ENCODE data around the gene RNFT2.
"Not testable (repeated sequence)": the region's sequence is repeated elsewhere in the genome, so short reads cannot be mapped to it uniquely, and the experiment has no call there.

RNFT2 gene

DNA sequence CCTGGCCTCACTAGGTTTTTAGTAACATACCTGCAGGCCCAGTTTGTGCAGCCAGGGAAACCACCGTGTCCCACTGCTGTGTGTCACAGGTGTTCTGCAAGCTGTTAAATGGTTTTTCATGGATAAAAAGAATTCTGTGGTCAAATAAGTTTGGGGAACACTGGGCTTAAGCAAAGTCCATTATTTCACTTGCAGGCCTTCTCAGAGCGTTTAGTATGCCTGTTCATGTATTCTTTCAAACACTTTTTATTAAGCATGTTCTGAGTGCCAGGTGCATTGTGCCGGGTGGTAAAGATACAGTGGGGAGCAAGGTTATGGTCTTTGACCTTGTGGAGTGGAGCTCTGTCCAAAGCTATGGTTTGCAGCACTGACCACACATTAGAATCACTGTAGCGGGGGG is 7.4 kb downstream of the RNFT2 start:
- no peak for DNase-seq

- DNase-seq = no peak
Observed at GRCh38 chr12:116749884-116750283, 11.8 kb downstream of the RNFT2 start.

GRCh38 chr12:116750298-116750697 is 12.2 kb downstream of the RNFT2 start:
- DNase-seq = no peak

DNA sequence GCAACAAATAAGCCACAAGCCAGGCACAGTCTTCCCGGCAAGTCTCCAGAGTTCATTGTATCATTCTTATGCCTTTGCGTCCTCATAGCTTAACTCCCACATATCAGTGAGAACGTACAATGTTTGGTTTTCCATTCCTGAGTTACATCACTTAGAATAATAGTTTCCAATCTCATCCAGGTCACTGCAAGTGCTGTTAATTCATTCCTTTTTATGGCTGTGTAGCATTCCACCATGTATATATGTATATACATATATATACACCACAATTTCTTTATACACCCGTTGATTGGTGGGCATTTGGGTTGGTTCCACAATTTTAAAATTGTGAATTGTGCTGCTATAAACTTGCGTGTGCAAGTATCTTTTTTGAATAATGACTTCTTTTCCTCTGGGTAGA is 16.0 kb downstream of the RNFT2 start:
- not testable (repeated sequence) for DNase-seq

GRCh38 chr12:116754783-116755182 is 16.7 kb downstream of the RNFT2 start:
- not testable (repeated sequence) for DNase-seq

- peak; percentile 29 for DNase-seq
Observed at GRCh38 chr12:116759783-116760621, 21.9 kb downstream of the RNFT2 start.

GRCh38 chr12:116760622-116761020 is 22.5 kb downstream of the RNFT2 start:
- DNase-seq = no peak

- DNase-seq = no peak
Observed at GRCh38 chr12:116761499-116761898, 23.4 kb downstream of the RNFT2 start.

DNA sequence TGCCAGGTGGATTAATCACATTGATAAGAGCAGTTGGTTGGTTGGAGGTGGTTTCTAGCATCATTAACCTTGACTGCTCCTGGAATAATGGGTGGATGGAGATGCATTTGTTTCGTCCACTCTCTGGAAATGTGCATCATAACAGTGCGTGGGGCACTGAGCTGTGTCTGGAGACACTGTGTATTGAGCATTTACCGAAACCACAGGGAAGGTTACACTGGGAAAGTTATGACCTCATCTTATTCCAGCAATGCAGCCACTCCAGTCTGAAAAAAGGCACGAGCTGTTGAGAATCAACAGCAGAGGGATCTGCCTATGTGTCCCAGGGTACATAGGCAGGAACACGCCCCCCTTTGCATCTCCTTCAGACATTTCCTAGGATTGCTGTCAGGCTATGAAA is 27.2 kb downstream of the RNFT2 start:
- DNase-seq = no peak

GRCh38 chr12:116766285-116766684 is 28.2 kb downstream of the RNFT2 start:
- no peak for DNase-seq

DNA sequence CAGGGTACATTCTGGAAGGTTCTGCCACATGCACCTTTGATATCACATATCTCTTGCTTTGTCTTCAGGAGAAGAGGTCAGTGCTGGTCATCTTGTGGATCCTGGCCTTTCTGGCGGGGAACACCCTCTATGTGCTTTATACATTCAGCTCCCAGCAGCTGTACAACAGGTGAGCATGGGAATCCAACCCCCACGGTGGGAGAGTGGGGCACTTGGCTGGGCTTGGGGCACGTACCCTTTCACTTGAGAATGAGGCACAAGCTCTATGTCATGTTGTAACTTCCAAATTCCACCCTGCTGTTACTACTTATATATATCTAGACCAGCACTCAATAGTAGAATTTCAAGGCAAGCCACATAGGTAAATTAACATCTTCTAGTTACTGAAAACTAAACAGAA is 28.6 kb downstream of the RNFT2 start:
- no peak for DNase-seq

- DNase-seq = no peak
Observed at GRCh38 chr12:116771651-116772050, 33.5 kb downstream of the RNFT2 start.

DNA sequence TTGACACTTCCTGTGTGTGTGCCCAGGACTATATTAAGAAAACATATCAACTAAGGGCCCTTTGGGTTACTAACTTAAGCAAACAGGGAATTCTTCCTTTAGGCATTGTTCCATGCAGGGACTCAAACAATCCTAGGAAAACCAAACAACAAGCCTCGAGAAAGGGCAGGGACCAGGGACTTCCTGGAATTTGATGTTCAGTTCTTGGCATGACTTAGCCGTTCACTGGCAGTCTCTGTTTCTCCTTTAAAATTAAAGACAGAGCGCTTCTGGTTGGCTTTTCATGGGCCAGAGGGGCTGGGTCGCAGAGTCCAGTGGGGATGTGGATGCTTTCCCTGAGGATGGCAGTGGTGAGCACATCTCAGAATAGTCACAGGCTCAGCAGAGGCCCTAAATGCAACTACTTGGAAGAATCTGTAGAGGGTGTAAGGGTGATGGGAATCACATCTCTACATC is 35.2 kb downstream of the RNFT2 start:
- DNase-seq = no peak

DNA sequence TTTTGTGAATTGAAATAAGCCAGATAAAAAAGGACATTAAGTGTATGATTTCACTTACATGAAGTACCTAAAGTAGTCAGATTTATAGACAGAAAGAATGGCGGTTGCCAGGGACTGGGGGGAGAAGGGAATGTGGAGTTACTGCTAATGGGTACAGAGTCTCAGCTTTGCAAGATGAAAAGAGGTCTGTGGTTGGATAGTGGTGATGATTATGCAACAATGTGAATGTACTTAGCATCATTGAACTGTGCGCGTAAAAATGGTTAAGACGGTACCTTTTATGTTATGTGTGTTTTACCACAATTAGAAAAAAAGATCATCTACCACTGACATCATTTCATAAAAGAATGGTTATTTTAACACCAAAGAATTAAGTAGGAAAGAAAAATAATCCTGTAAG is 35.9 kb downstream of the RNFT2 start:
- no peak for DNase-seq

DNA sequence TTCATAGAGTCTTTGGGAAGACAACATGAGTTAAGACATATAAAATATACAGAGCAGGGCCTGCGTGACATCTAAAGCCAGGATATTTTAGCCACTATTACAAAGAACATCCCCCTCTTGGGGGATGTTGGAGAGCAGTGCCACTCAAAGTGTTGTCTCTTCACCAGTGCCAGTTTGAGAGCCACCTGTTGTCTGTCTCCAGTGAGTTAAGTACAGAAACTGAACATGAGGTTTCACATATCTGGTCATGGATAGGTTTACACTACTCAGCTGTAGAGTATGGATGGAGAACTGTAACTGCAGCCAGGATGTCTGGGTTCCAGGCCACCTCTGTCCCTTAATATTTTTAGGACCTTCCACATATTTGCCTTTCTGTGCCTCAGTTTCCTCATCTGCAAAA is 39.1 kb downstream of the RNFT2 start:
- DNase-seq = no peak

DNA sequence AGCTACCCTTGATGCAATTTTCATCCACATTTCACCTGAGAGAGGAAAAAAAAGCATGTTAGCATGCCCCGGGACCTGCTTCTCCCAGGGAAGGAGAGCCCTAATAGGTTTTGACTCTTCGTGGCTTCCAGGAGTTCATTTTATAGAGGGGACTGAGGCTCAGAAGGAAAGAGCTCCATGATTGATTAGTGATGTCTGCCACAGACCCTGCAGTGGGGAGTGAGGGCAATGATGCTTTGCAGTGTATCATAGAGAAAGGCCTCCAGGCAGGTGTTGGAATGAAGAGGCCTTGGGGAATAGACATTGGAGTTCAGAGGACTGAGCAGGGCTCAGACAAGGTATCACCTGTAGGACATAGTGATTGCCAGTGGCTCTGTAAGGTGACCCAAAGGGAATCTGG is 41.5 kb downstream of the RNFT2 start:
- DNase-seq = no peak

DNA sequence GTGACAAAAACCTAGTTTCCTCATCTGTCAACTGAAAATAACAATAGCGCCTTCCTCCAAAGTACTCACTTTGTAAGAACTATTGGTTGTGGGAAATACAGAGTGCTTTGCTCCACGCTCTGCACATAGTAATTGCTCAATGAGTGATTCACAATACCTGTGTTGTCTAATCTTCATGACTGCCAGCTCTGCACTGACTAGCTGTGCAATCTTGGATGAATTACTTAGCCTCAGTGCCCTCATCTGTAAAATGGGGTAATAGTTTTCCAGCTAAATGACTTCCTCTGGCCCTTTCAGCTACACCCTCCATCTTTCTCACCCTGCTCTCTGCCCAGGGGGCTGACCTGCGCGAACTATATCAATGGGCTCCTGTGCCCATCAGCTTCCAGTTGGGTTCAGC is 42.8 kb downstream of the RNFT2 start:
- no peak for DNase-seq

DNA sequence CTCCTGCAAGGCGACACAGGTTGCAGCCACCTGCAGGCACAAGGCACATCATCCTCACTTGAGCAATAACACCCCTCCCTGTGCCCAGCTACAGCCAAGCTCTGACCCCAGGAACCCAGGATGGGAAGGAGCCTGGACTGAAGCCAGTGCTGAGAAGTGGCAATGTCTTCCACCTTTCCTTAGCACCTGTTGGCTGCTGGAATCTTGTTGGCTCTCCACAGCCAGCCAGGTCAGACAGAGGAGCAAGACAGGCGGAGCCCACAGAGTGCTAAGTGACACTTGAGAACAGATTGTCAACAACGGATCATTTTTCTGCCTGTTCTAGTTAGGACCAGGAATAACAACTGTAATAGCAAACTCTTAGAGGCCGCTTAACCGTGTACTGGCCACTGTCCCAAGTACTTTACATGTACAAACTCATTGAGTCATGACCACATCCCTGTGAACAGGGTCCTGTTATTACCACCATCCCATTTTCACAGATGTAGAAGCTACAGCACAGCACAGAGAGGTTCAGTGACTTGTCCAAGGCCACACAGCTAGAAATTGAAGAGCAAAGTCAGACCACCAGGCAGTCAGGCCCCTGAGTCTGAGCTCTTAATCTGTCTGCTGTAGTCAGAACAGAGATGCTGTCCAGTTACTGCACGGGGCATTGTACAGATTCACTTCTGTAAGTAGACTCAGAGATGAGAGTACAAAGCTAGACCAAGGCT is 45.6 kb downstream of the RNFT2 start:
- no peak for DNase-seq

GRCh38 chr12:116784238-116784612 is 46.1 kb downstream of the RNFT2 start:
- no peak for DNase-seq

DNA sequence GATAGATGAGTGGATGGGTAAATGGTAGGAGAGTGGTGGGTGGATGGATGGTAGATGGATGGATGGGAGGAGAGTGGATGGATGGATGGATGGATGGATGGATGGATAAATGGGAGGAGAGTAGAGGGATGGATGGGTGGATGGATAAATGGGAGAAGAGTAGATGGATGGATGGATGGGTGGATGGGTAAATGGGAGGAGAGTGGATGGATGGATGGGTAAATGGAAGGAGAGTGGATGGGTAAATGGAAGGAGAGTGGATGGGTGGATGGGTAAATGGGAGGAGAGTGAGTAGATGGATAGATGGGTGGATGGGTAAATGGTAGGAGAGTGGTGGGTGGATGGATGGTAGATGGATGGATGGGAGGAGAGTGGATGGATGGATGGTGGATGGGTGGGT is 51.4 kb downstream of the RNFT2 start:
- DNase-seq = not testable (repeated sequence)

DNA sequence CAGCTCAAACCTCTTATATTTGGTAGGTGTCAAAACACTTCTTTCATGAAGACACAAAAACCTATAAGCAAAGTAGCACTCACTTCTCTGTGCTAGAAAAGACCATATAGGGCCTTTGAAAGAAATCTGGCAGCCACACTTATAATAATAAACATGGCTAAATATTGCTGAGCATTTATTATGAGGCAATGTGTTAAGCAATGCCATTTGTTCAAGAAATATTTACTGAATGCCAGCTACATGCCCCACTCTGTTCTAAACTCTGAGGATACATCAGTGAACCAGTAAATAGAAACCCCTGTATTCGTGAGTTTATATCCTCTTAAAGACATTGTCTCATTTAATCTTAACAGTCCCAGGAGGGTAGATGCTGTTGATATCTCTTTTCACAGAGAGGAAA is 52.0 kb downstream of the RNFT2 start:
- no peak for DNase-seq

GRCh38 chr12:116792403-116792802 is 54.3 kb downstream of the RNFT2 start:
- DNase-seq = no peak

- no peak for DNase-seq
Observed at GRCh38 chr12:116794725-116795124, 56.6 kb downstream of the RNFT2 start.

DNA sequence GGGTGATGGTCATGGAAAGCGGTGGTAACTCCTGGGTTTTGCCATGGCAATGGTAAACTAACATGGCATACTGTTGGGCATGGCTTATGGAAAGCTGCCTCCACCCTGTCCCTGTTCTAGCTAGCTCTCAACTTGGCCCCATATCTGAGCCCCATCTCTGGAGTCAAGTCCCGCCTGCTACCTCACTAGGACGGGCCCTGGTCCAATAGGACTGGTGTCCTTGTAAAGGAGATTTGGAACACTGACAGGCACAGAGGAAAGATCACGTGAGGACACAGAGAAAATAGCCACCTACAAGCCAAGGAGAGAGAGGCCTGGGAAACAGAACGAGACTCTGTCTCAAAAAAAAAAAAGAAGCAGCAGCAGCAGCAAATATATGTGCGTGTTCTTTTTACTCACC is 59.8 kb downstream of the RNFT2 start:
- no peak for DNase-seq
